CD4-positive, alpha-beta T cell treated with Interleukin-2 at 100 ng/mL for 4 hours (primary cell): ENCODE data around the gene DUSP1.

Experiments
- DNase-seq: peaks from one replicate; pipeline ENCODE4 v3.0.0-alpha.2; 2020; ENCODE audit warnings: low spot score

The DUSP1 gene

DNA sequence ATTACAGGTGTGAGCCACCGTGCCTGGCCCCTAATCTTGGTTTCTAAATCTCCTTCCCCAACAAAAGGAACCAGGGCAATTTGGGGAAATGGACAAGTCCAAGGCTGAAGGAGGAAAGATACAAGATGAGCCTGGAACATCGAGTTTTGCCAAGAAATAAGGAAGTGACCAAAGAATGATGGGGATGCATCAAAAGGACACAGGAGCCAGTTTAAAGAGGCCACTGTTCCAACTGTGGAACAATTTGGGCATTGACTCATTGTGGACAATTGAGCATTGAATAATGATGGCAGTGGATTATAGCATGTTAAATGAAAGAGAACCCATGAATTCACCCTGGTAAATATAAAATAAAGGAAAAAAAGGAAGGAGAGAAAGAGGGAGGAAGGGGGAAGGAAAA, 47.5 kb downstream of the DUSP1 start:
- no peak for DNase-seq

- peak; percentile 65 for DNase-seq
Observed at GRCh38 chr5:172722327-172722815, 48.6 kb downstream of the DUSP1 start.

DNA sequence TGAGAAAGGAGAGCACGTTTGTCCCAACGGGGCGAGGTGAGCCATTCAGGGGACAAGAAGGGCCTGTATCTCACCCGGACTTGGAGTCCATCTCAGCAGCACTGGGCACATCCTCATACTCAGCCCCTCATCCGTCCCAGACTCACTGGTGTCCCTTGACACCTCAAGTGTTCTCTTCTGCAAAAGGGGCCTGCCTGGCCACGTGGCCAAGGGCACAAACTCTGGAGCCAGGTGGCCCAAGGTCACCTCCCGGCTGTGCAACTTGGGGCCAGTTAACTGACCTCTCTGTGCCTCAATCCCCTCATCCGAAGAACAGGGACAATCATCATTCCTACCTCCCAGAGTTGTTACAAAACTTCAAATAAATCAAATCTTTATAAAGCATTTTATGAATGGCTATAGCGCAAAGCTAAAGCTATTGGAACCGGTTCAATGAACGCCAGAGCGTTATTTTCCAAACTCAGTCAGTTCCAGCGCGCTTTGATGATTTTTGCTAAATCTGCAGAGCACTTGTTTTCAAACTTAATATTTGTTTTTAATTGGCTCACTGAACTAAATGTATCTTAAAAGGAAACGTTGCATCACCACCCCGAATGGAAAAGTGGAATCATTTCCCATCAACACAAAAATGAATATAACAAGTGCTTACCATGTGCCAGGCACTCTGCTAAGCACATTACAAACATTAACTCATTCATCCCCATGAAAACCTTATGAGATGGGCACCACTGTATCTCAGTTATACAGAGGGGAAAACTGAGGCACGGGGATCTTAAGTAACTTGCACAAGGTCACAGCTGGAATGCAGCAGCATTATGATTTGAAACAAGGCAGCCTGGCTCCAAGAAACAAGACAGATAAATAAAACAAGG, 49.3 kb downstream of the DUSP1 start:
- no peak for DNase-seq

GRCh38 chr5:172720655-172721054, 50.3 kb downstream of the DUSP1 start:
- DNase-seq = no peak

DNA sequence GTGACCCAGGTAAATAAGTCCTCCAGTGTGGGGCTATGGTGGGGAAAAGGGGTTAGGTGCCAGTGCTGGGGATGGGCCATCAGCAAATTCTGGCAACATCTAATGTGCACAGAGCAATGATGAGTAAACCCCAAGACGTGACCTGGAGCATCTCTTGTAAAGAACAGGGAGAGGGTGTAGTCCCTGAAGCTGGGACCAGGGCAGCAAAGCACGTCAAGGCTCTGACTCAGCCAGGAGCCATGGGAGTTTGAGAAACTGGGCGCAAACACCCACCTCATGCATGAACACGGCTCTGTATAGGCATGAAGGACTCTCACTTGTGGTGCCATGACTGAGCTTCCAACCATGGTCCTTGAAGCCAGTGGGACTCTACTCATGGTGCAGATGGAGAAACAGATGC, 51.8 kb downstream of the DUSP1 start:
- no peak for DNase-seq

GRCh38 chr5:172718527-172719114, 52.4 kb downstream of the DUSP1 start:
- no peak for DNase-seq
